ENCODE data around the gene ACOX3. TPM values are rescaled to one million over a fixed set of nuclear protein-coding genes. Genes with fewer than 3 reads are reported as not detected.

The ACOX3 gene
- total and polyA plus RNA-seq, 9 of the 15 experiments (the other 6 are each of a cell fraction or from before 2014, with no cell fraction given), result 0.68 to 7.3 (median 3.7) TPM

DNA sequence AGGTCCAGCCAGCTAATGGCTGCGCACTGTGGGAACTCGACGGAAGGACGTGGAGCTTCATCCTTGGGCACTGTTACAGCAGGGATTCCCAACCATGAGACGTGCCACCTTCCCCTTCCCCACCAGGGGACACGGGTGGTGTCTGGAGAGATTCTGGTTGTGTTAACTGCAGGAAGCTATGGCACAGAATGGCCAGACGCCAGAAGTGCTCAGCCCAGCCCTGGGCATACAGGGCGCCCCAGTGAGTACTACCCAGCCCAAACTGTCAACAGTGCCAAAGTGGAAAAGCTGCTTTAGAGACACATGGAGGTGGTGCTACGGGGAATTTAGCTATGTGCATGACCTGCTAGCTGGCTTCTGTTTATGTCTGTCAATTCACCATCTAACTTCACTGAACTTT lies 32.8 kb downstream of the ACOX3 start:
- Histone ChIP-seq H3K27ac (ENCODE audit: extremely low read depth, low read depth, low read length) (no peak overlapping the region), H3K36me3 (ENCODE audit: control insufficient read depth, insufficient read depth, low read length) (no peaks in the 10 kb centered on the region), H3K9ac (ENCODE audit: insufficient read depth in 1 of 2, low read depth in 2 of 2, low read length in 2 of 2) (no peak overlapping the region), H3K79me2 (ENCODE audit: control insufficient read depth, insufficient read depth, low read length) (no peaks in the 10 kb centered on the region), H3K4me2 (ENCODE audit: insufficient read depth, low read length) (no peak overlapping the region), H2AFZ (ENCODE audit: low read depth, low read length) (no peak overlapping the region), H3K4me1 (replicated peaks in 1 of 2; ENCODE audit: control insufficient read depth in 2 of 2, insufficient read depth in 2 of 2, low read length in 2 of 2) (peaks cover 16 to 23% of the 10 kb centered on the region in 2 experiments; a peak in 4 of 5 replicates), H3K27me3 (ENCODE audit: control insufficient read depth in 2 of 2, insufficient read depth in 2 of 2, low read length in 2 of 2) (no peaks in the 10 kb centered on the region), H4K20me1 (replicated peaks; ENCODE audit: control insufficient read depth, insufficient read depth, low read length) (peaks cover 5% of the 10 kb centered on the region; the same call in 1 of the 2 replicates), H3K9me3 (replicated peaks; ENCODE audit: control insufficient read depth, insufficient read depth, low read depth, low read length) (no peaks in the 10 kb centered on the region), H3K4me3 (no peak overlapping the region), H3K9me1 (ENCODE audit: control insufficient read depth, insufficient read depth, low read length) (peaks cover 7% of the 10 kb centered on the region)
- intact Hi-C loops (cut with micrococcal nuclease), result loop anchor here (10.0 kb wide), 1 partner anchor 233 kb away; no protein-coding TSS in a partner anchor
- in situ Hi-C loops (cut with MboI), result loop anchor here (10.0 kb wide), 1 partner anchor 243 kb away; no protein-coding TSS in a partner anchor
- no peak for ATAC-seq
- TF ChIP-seq TSHZ1 (CRISPR knock-in tag; IDR thresholded peaks at IDR 0.05), result no peak
- TF ChIP-seq FOSL1 (tag; conservative IDR thresholded peaks at IDR 0.05), result no peak
- TF ChIP-seq BACH1 (tag; IDR thresholded peaks at IDR 0.05), result no peak
- no peak for TF ChIP-seq TRIM24 (IDR thresholded peaks at IDR 0.05)
- WGBS (ENCODE audit: insufficient coverage, low coverage, missing lambda C conversion rate), result 62% methylated on average over 9 of the region's 9 CpGs
- no peak for DNase-seq (ENCODE audit: extremely low read depth in 1 of 4, low spot score in 3 of 4)
- POLR2A ChIA-PET, result interaction anchor here (0.6 to 1.1 kb wide), 3 partner anchors 13 to 172 kb away, joined by 3 to 4 read pairs (median 3); no protein-coding TSS in a partner anchor
- CTCF ChIA-PET (ENCODE audit: low intra/inter-chr PET ratio), result interaction anchor here (0.6 kb wide), 1 partner anchor 166 kb away, joined by 3 read pairs; no protein-coding TSS in a partner anchor
- no TSS peak for BruUV-seq (replicated peaks)
- FAIRE-seq, result no peak

Measured in K562 (cell line).